Activated naive CD8-positive, alpha-beta T cell (primary cell): Measurements from ENCODE around the gene ZNF182.
"Not testable (repeated sequence)": the region's sequence is repeated elsewhere in the genome, so short reads cannot be mapped to it uniquely, and the experiment has no call there.

Source experiments
- H3K27ac Mint-ChIP-seq: one replicate; pipeline ENCODE4 v1.8.0; 2021; ENCODE audit warnings: mixed read lengths
- H3K27me3 Mint-ChIP-seq: one replicate; pipeline ENCODE4 v1.8.0; 2021; ENCODE audit warnings: mixed read lengths
- H3K36me3 Mint-ChIP-seq: one replicate; pipeline ENCODE4 v1.8.0; 2021; ENCODE audit warnings: mixed read lengths
- H3K4me1 Mint-ChIP-seq: one replicate; pipeline ENCODE4 v1.8.0; 2021; ENCODE audit warnings: low read depth, mixed read lengths
- H3K4me3 Mint-ChIP-seq: one replicate; pipeline ENCODE4 v1.8.0; 2021; ENCODE audit warnings: mild to moderate bottlenecking, mixed read lengths
- H3K9me3 Mint-ChIP-seq: one replicate; pipeline ENCODE4 v1.8.0; 2021; ENCODE audit warnings: low read depth, mixed read lengths

Gene ZNF182

GRCh38 chrX:48019892-48020291, 16.1 kb upstream of the ZNF182 start:
- not testable (repeated sequence) for H3K4me1 Mint-ChIP-seq, H3K9me3 Mint-ChIP-seq, H3K27ac Mint-ChIP-seq, H3K36me3 Mint-ChIP-seq, H3K27me3 Mint-ChIP-seq, H3K4me3 Mint-ChIP-seq

GRCh38 chrX:48016583-48017310, 13.0 kb upstream of the ZNF182 start:
- H3K27ac Mint-ChIP-seq, H3K36me3 Mint-ChIP-seq, H3K9me3 Mint-ChIP-seq, H3K4me3 Mint-ChIP-seq, H3K27me3 Mint-ChIP-seq, H3K4me1 Mint-ChIP-seq: not testable (repeated sequence)

GRCh38 chrX:48009445-48009960, 5.7 kb upstream of the ZNF182 start:
- not testable (repeated sequence) for H3K4me1 Mint-ChIP-seq, H3K36me3 Mint-ChIP-seq, H3K4me3 Mint-ChIP-seq, H3K27me3 Mint-ChIP-seq, H3K27ac Mint-ChIP-seq, H3K9me3 Mint-ChIP-seq

- H3K9me3 Mint-ChIP-seq, H3K36me3 Mint-ChIP-seq, H3K27ac Mint-ChIP-seq, H3K27me3 Mint-ChIP-seq, H3K4me3 Mint-ChIP-seq: not testable (repeated sequence)
- H3K4me1 Mint-ChIP-seq, result peaks cover 15% of the 10 kb centered on the region
Observed at GRCh38 chrX:48006688-48007087, 2.9 kb upstream of the ZNF182 start, which contains the start of gene SPACA5. TSS of gene SPACA5 (plus strand) at chrX:48006988. CDS start at chrX:48007803, 815 bp downstream.

- Mint-ChIP-seq H3K27ac (peak overlapping the region; percentile 99), H3K36me3 (peaks cover 13% of the 10 kb centered on the region), H3K9me3 (no peaks in the 10 kb centered on the region), H3K4me3 (peak overlapping the region; percentile 99), H3K27me3 (no peaks in the 10 kb centered on the region), H3K4me1 (peaks cover 26% of the 10 kb centered on the region)
Observed at GRCh38 chrX:48003367-48003757, 427 bp downstream of the ZNF182 start.

- H3K36me3 Mint-ChIP-seq, result peaks cover 13% of the 10 kb centered on the region
- no peak overlapping the region for H3K27ac Mint-ChIP-seq
- no peaks in the 10 kb centered on the region for H3K27me3 Mint-ChIP-seq
- peak overlapping the region; percentile 99 for H3K4me3 Mint-ChIP-seq
- peaks cover 26% of the 10 kb centered on the region for H3K4me1 Mint-ChIP-seq
- no peaks in the 10 kb centered on the region for H3K9me3 Mint-ChIP-seq
Observed at GRCh38 chrX:48002929-48003328, 860 bp downstream of the ZNF182 start.

- Mint-ChIP-seq H3K27ac (peak overlapping the region; percentile 58), H3K4me1 (peaks cover 26% of the 10 kb centered on the region), H3K36me3 (peaks cover 13% of the 10 kb centered on the region), H3K27me3 (no peaks in the 10 kb centered on the region), H3K4me3 (peak overlapping the region; percentile 74), H3K9me3 (no peaks in the 10 kb centered on the region)
Observed at GRCh38 chrX:48002319-48002718, 1.5 kb downstream of the ZNF182 start.

GRCh38 chrX:48001260-48001659, 2.5 kb downstream of the ZNF182 start:
- H3K4me3 Mint-ChIP-seq, result peak overlapping the region; percentile 42
- no peaks in the 10 kb centered on the region for H3K9me3 Mint-ChIP-seq
- H3K4me1 Mint-ChIP-seq, result peaks cover 27% of the 10 kb centered on the region
- H3K27me3 Mint-ChIP-seq, result no peaks in the 10 kb centered on the region
- H3K36me3 Mint-ChIP-seq, result peaks cover 16% of the 10 kb centered on the region
- H3K27ac Mint-ChIP-seq, result no peak overlapping the region

- no peak overlapping the region for H3K4me3 Mint-ChIP-seq
- peaks cover 14% of the 10 kb centered on the region for H3K36me3 Mint-ChIP-seq
- no peak overlapping the region for H3K27ac Mint-ChIP-seq
- peaks cover 41% of the 10 kb centered on the region for H3K4me1 Mint-ChIP-seq
- no peaks in the 10 kb centered on the region for H3K27me3 Mint-ChIP-seq
- no peaks in the 10 kb centered on the region for H3K9me3 Mint-ChIP-seq
Observed at GRCh38 chrX:47992669-47993068, 11.1 kb downstream of the ZNF182 start.

GRCh38 chrX:47992095-47992380, 11.8 kb downstream of the ZNF182 start:
- Mint-ChIP-seq H3K4me1 (peaks cover 41% of the 10 kb centered on the region), H3K4me3 (peak overlapping the region; percentile 56), H3K36me3 (peaks cover 16% of the 10 kb centered on the region)

GRCh38 chrX:47991263-47992094, 12.3 kb downstream of the ZNF182 start:
- no peaks in the 10 kb centered on the region for H3K27me3 Mint-ChIP-seq
- peaks cover 41% of the 10 kb centered on the region for H3K4me1 Mint-ChIP-seq
- peak overlapping the region; percentile 82 for H3K27ac Mint-ChIP-seq
- peak overlapping the region; percentile 56 for H3K4me3 Mint-ChIP-seq
- peaks cover 17% of the 10 kb centered on the region for H3K36me3 Mint-ChIP-seq
- no peaks in the 10 kb centered on the region for H3K9me3 Mint-ChIP-seq

More at GRCh38 chrX:47992095-47992380, 11.8 kb downstream of the ZNF182 start:
- H3K27ac Mint-ChIP-seq, result peak overlapping the region; percentile 82
- H3K9me3 Mint-ChIP-seq, result no peaks in the 10 kb centered on the region
- H3K27me3 Mint-ChIP-seq, result no peaks in the 10 kb centered on the region

- no peaks in the 10 kb centered on the region for H3K27me3 Mint-ChIP-seq
- H3K4me1 Mint-ChIP-seq, result no peaks in the 10 kb centered on the region
- peaks cover 18% of the 10 kb centered on the region for H3K9me3 Mint-ChIP-seq
- H3K4me3 Mint-ChIP-seq, result no peak overlapping the region
- peaks cover 42% of the 10 kb centered on the region for H3K36me3 Mint-ChIP-seq
- no peak overlapping the region for H3K27ac Mint-ChIP-seq
Observed at GRCh38 chrX:47976254-47977151, 27.3 kb downstream of the ZNF182 start.

- Mint-ChIP-seq H3K4me1 (no peaks in the 10 kb centered on the region), H3K27ac (no peak overlapping the region), H3K36me3 (peaks cover 23% of the 10 kb centered on the region), H3K9me3 (peaks cover 20% of the 10 kb centered on the region), H3K27me3 (no peaks in the 10 kb centered on the region), H3K4me3 (no peak overlapping the region)
Observed at GRCh38 chrX:47973235-47973634, 30.6 kb downstream of the ZNF182 start.

- not testable (repeated sequence) for H3K9me3 Mint-ChIP-seq, H3K36me3 Mint-ChIP-seq, H3K4me1 Mint-ChIP-seq, H3K4me3 Mint-ChIP-seq, H3K27me3 Mint-ChIP-seq, H3K27ac Mint-ChIP-seq
Observed at GRCh38 chrX:47965526-47965925, 38.3 kb downstream of the ZNF182 start.

- H3K27me3 Mint-ChIP-seq, H3K4me3 Mint-ChIP-seq, H3K27ac Mint-ChIP-seq, H3K36me3 Mint-ChIP-seq, H3K4me1 Mint-ChIP-seq, H3K9me3 Mint-ChIP-seq: not testable (repeated sequence)
Observed at GRCh38 chrX:47961830-47962229, 42.0 kb downstream of the ZNF182 start.
